ENCODE results near the gene UBIAD1. TPM values are rescaled to one million over a fixed set of nuclear protein-coding genes. Genes with fewer than 3 reads are reported as not detected.

UBIAD1 gene, protein sequence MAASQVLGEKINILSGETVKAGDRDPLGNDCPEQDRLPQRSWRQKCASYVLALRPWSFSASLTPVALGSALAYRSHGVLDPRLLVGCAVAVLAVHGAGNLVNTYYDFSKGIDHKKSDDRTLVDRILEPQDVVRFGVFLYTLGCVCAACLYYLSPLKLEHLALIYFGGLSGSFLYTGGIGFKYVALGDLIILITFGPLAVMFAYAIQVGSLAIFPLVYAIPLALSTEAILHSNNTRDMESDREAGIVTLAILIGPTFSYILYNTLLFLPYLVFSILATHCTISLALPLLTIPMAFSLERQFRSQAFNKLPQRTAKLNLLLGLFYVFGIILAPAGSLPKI
- 10.5 TPM for polyA plus RNA-seq (2013, experiment 1 of 2; ENCODE audit: insufficient read length)
- polyA plus RNA-seq (2013, experiment 2 of 2; ENCODE audit: insufficient read length), result 7.2 TPM

DNA sequence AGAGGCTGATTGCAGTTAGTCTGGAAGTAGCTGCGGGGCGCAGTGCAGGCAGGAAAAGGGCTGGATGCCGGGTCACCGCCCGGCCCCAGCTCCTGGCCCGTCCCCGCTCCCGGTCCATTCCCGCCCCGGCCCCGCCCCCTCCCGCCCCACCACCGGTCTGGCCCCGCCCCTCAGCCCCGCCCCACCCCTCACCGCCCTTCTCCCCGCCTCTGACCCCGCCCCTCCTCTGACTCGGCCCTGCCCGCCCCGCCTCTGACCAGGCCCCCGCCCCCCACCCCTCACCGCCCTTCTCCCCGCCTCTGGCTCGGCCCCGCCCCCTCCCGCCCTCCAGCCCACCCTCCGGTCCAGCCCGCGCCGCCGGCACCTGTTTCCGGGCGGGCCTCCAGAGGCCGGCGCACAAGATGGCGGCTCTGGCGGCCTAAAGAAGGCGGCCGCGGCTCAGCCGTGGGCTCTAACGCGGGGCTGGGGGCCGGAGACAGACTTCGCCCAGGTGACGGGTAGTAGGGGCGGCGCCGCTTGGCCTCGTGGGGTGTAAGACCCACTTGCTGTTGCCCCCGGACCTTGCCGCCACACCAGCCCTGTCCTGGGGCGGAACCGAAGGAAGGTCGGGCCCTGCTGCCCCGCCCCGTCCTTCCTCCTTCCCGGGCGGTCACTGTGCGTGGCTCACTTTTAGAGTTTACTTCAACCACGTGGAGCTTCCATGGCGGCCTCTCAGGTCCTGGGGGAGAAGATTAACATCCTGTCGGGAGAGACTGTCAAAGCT, at the start of gene UBIAD1:
TSS of gene UBIAD1 (plus strand) at position 367 of the 763 bp plus-strand sequence. CDS start at position 701, 334 bp downstream.
- DNase-seq, result peak; percentile 86

GRCh38 chr1:11227106-11228077, 45.6 kb upstream of the UBIAD1 start:
- peak; percentile 10 for DNase-seq

DNA sequence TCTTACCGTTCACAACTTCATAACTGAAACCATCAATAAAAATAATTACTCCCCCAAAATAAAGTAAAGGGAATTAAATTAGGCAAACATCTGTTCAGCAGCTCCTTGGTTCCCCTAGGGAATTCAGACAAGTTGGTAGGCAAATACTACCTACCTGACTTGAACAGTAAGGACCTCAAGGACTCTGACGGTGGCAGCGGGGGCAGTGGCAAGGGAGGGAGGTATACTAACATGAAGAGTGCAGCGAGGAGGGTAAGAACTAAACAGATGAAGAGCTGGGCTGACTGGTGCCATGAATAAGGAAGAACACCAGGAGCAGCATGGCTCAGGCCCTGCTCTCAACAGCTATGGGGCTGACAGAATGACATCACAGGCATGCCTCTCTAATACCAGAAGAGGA, 43.8 kb upstream of the UBIAD1 start:
- DNase-seq, result no peak

DNA sequence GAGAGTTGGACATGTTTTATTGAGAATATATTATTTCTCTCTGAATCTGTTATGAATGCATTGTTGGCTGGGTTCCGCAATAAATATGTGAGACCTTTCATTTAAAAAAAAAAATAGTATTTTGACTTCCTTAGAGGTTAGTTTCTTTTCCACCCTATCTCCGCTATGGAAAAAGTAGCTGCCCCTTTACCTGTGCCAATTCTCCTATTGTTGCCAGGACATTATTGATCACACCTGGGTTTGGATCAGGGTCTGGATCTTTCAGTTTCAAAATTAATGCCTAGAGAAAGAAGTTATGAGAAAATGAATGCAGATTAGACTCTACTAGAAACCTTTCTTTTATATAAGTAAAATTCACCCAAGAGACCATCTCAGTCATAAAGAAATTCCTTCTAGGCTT, 39.8 kb upstream of the UBIAD1 start:
- DNase-seq, result no peak

DNA sequence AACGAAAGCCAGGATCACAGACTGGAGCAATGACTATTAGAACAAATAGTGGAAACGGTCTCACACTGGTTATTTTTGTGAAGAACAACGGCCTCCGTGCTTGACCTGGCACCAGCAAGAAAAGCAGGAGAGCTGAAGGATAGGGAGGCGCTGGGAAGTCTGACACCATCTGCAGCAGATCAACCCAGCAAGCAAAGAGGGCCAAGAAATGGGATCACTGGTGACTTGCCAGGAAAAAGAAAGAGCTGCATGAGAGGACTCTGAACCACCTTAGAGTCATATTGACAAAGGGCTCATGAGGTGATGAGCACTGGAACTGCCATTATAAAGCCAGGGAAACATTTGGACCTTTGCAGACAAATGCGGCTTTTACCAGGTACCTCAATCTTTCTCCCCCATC, 35.6 kb upstream of the UBIAD1 start:
- no peak for DNase-seq

DNA sequence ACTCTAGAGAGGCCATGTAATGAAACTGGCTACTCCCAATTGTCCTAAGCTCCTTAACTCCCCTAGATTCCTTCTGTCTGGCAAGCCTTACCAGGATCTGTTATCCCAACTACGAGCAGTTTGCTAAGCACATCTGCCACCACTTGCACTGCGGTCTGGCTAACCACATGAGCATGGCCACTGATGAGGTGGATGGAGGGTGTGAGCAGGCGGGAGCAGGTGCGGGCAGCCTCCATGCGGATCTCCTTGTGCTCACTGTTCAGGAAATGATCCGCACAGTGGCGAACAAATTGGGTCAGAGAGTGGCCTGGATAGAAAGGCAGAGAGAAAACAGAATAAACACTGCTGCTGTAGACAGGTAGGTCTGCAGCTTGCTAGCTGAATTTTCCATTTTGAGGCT, 34.7 kb upstream of the UBIAD1 start:
- no peak for DNase-seq

DNA sequence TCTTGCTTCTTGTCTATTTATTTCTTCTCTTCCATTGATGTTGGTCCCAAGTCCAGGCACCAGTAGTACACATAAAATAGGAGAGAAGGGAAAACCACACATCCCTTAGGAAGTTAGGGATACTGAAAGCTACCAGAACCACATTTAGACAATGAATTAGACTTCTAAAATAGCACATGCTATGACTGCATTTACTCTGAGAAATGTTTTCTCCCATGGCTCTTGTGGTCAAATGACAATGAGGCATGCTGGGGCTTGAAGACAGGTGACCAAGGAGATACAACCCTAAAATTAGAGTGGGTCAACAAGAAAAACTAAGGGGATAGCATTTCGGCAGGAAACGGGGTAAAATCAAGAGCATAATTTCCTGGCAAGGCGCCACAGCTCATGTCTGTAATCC, 27.8 kb upstream of the UBIAD1 start:
- DNase-seq, result no peak

- no peak for DNase-seq
These were observed 26.9 kb upstream of the UBIAD1 start for GRCh38 chr1:11245904-11246719.

DNA sequence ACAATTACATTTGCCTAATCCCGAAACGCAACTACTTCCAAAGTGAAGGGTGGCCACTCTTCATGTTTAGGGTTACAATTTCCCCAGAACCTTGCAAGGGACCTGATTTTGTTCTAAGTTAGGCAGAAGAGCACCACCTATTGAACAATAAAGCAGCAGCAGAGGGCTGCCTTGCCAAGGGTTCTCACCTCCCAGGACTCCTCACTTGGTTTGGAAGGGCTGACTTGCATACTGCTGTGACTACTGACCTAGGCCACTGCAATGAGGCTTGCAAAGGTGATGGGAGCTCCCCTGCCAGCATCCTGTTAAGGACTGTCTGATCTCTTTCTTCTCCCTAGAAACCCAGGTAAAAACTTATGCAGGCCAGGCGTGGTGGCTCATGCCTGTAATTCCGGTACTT, 24.8 kb upstream of the UBIAD1 start:
- no peak for DNase-seq

DNA sequence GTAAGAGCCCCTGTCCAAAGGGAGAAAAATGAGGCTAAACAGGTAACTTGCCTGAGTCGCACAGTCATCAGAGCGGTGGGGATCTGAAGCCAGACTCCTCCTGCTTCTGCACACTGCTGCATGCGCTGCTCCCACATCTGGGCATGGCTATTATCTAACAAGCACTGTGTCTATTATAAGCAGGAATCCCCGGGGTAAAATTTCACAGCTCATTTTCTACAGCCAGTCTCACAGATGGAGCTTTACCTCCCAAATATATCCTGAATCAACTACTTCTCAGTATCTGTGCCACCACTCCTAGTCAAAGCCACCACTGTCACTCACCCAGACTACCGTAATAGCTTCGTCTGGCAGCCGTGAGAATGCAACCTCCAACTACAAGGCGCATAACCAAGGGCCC, 20.5 kb upstream of the UBIAD1 start:
- no peak for DNase-seq

- DNase-seq, result no peak
These were observed 19.8 kb upstream of the UBIAD1 start for GRCh38 chr1:11253226-11253625.

- DNase-seq, result no peak
These were observed 16.7 kb upstream of the UBIAD1 start for GRCh38 chr1:11256299-11256698.

GRCh38 chr1:11262171-11263049, 10.6 kb upstream of the UBIAD1 start, which contains the start of gene MTOR:
Gene MTOR, minus strand, starts transcription at chr1:11262551. Its CDS starts 3,142 bp downstream, at chr1:11259409.
- peak; percentile 100 for DNase-seq

GRCh38 chr1:11266268-11267074, 6.5 kb upstream of the UBIAD1 start:
- no peak for DNase-seq

DNA sequence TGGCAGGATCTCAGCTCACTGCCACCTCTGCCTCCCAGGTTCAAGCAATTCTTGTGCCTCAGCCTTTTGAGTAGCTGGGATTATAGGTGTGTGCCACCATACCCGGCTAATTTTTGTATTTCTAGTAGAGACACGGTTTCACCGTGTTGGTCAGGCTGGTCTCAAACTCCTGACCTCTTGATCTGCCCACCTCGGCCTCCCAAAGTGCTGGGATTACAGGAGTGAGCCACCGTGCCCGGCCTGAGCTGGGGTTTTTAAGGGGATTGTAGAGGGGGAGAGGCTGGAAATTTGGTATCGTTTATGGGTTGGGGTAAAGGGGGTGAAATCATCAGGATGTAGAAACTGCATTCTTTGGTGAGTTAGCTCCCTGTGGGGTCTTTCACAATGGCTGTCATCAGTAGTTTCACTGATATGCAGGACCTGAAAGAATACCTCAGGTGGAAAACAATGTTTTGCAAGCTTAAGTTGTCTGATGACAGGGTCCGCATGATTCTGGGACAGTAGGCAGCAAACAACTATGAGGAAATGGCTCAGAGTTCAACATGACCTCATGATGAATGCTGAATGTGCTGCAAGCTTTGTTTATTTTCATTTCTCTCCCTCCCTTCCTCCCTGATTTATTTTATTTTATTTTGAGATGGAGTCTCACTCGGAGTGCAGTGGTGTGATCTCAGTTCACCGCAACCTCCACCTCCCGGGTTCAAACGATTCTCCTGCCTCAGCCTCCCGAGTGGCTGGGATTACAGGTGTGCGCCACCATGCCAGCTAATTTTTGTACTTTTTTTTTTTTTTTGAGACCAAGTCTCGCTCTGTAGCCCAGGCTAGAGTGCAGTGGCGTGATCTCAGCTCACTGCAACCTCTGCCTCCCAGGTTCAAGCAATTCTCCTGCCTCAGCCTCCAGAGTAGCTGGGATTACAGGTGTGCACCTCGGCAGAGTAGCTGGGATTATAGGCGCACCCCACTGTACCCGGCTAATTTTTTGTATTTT, 5.4 kb upstream of the UBIAD1 start:
- peak; percentile 58 for DNase-seq

DNA sequence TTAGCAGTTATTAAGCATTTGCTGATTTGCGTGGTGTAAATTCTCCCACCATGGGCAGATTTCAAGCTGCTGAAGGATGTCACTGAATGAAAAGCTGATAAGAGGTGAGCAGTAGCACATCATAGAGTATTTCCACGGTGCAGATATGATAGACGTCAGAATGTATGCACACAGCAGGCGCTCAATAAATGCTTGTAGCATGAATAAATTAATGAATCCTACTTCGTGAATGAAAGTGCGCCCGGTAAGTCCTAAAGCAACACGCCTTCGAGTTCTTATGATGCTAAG, 510 bp upstream of the UBIAD1 start:
- DNase-seq, result no peak

DNA sequence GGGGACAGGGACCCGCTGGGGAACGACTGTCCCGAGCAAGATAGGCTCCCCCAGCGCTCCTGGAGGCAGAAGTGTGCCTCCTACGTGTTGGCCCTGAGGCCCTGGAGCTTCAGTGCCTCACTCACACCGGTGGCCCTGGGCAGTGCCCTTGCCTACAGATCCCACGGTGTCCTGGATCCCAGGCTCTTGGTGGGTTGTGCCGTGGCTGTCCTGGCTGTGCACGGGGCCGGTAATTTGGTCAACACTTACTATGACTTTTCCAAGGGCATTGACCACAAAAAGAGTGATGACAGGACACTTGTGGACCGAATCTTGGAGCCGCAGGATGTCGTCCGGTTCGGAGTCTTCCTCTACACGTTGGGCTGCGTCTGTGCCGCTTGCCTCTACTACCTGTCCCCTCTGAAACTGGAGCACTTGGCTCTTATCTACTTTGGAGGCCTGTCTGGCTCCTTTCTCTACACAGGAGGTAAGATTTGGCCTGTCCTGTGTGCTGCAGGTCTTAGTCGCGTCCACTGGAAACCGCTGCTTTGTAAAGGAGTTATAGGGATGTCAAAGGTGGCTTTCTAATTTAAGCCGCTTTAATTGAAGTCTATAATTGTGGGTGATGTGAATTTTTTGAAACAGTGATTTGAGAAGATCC, 717 bp downstream of the UBIAD1 start:
- DNase-seq, result no peak

DNA sequence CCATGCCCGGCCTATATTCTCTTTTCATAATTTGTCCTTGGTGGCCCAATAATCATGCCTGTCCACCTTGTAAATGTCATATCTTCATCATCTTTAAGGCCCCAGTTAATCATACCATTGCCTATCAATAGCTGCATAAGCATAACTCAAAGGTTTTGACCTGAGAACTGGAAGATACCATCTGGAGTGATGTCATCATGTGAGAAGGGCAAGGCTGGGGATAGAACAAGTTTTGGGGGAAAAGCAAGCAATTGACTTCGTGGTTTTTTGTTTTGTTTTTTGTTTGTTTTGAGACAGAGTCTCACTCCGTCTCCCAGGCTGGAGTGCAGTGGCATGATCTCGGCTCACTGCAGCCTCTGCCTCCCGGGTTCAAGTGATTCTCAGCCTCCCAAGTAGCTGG, 6.2 kb downstream of the UBIAD1 start:
- no peak for DNase-seq
